PC-9 (cell line): ENCODE results near the gene MOV10L1. TPM values are rescaled to one million over a fixed set of nuclear protein-coding genes. Genes with fewer than 3 reads are reported as not detected.
A peak's percentile ranks its signal among the peaks of the same experiment; 100 is the strongest.

Experiments used
- BruUV-seq: library from RNA; stranded (reverse); fragments of 400-500 nt; replicated peaks from 2 replicates; lab custom pipeline; 2021; lab: Mats Ljungman, UMichigan
- CTCF ChIA-PET: fragments of 300-600 bp; sonication (Branson Sonifier 250); formaldehyde crosslinking; loops from one replicate; lab custom pipeline; 2022; ENCODE audit warnings: antibody characterized with exemption; lab: Charles Lee
- POLR2A ChIA-PET: fragments of 300-600 bp; sonication (Branson Sonifier 250); formaldehyde crosslinking; loops from one replicate; lab custom pipeline; 2022; ENCODE audit warnings: antibody characterized with exemption; ENCODE audit not compliant: unreplicated experiment; lab: Charles Lee
- DNase-seq, 2 experiments: peaks; one replicate each; pipeline versions ENCODE4 v3.0.0 to v3.0.0-alpha.2; 2015 to 2022; ENCODE audit warnings: mixed read lengths in 1 of 2
- H2AFZ ChIP-seq: fragments of 200-600 bp; sonication (generic); 2 replicates; pipeline ENCODE4 v1.8.1; 2017; ENCODE audit warnings: antibody characterized with exemption
- H3F3A ChIP-seq: fragments of 200-600 bp; sonication (generic); 2 replicates; pipeline ENCODE4 v1.8.1; 2017; ENCODE audit warnings: antibody characterized with exemption, mild to moderate bottlenecking, low read depth; ENCODE audit not compliant: insufficient read depth
- H3K27ac ChIP-seq: fragments of 200-600 bp; sonication (generic); 2 replicates; pipeline ENCODE4 v1.6.1; 2016; ENCODE audit warnings: mixed run types
- H3K27me3 ChIP-seq: fragments of 200-600 bp; sonication (generic); 2 replicates; pipeline ENCODE4 v1.6.1; 2016; ENCODE audit warnings: low read depth, mixed run types; ENCODE audit not compliant: insufficient read depth
- H3K36me3 ChIP-seq: fragments of 200-600 bp; sonication (generic); 2 replicates; pipeline ENCODE4 v1.6.1; 2016; ENCODE audit warnings: low read depth, mixed run types
- H3K4me1 ChIP-seq: fragments of 200-600 bp; sonication (generic); replicated peaks from 2 replicates; pipeline ENCODE4 v1.6.1; 2016; ENCODE audit warnings: mixed run types; ENCODE audit not compliant: insufficient read depth
- H3K4me2 ChIP-seq: fragments of 200-600 bp; sonication (generic); 2 replicates; pipeline ENCODE4 v1.6.1; 2017; ENCODE audit warnings: mixed run types
- H3K4me3 ChIP-seq: fragments of 200-600 bp; sonication (generic); 2 replicates; pipeline ENCODE4 v1.6.1; 2016; ENCODE audit warnings: mixed run types
- H3K79me2 ChIP-seq: fragments of 200-600 bp; sonication (generic); 2 replicates; pipeline ENCODE4 v1.6.1; 2017; ENCODE audit warnings: low read depth, mixed run types
- H3K9me2 ChIP-seq: fragments of 200-600 bp; sonication (generic); 2 replicates; pipeline ENCODE4 v1.8.1; 2017; ENCODE audit warnings: mild to moderate bottlenecking; ENCODE audit not compliant: insufficient read depth
- H3K9me3 ChIP-seq: fragments of 200-600 bp; sonication (generic); 2 replicates; pipeline ENCODE4 v1.8.1; 2016; ENCODE audit warnings: low read depth; ENCODE audit not compliant: insufficient read depth
- H4K20me1 ChIP-seq: fragments of 200-600 bp; sonication (generic); 2 replicates; pipeline ENCODE4 v1.8.1; 2017; ENCODE audit not compliant: insufficient read depth
- CTCF ChIP-seq: fragments of 200-600 bp; sonication (generic); conservative IDR thresholded peaks from 2 replicates; pipeline ENCODE4 v1.6.1; 2017; ENCODE audit warnings: mixed run types, antibody characterized with exemption, mild to moderate bottlenecking, moderate library complexity
- EZH2 ChIP-seq: fragments of 200-600 bp; sonication (generic); IDR thresholded peaks from 2 replicates; pipeline ENCODE4 v1.8.0; 2017; ENCODE audit warnings: antibody characterized with exemption, low read depth
- intact Hi-C: fragments of 100-400 bp; cut with micrococcal nuclease; formaldehyde crosslinking; loops from one replicate; pipeline ENCODE4 v1.10.0; 2022; ENCODE audit not compliant: unreplicated experiment
- total RNA-seq: library from RNA; stranded (reverse); gene quantifications from 2 replicates; pipeline ENCODE4 v1.2.3, GENCODE V29; 2021

Gene MOV10L1
- total RNA-seq, 1 experiment from 2014 or later = not detected

GRCh38 chr22:50098052-50098451, 8.2 kb downstream of the MOV10L1 start:
- Histone ChIP-seq H3K36me3 (no peaks in the 10 kb centered on the region), H3F3A (0 out of 2 replicates have a peak, but pooled peaks cover 3% of the 10 kb centered on the region), H4K20me1 (no peaks in the 10 kb centered on the region), H3K4me1 (no peaks in the 10 kb centered on the region), H3K9me3 (no peaks in the 10 kb centered on the region), H3K4me3 (no peak overlapping the region), H3K27me3 (peaks cover 73% of the 10 kb centered on the region), H3K9me2 (no peaks in the 10 kb centered on the region), H3K4me2 (no peak overlapping the region), H3K79me2 (no peaks in the 10 kb centered on the region), H2AFZ (no peak overlapping the region), H3K27ac (no peak overlapping the region)
- intact Hi-C loops = no loop called here
- ChIA-PET CTCF (interaction anchor here (0.5 kb wide), 1 partner anchor 11 kb away, joined by 7 read pairs; no protein-coding TSS in a partner anchor), POLR2A (no interaction called here)
- no TSS peak for BruUV-seq
- no peak for TF ChIP-seq EZH2
- TF ChIP-seq CTCF = no peak
- no peak for DNase-seq

GRCh38 chr22:50101870-50102565, 12.2 kb downstream of the MOV10L1 start:
- Histone ChIP-seq H3K4me1 (no peaks in the 10 kb centered on the region), H3F3A (0 out of 2 replicates have a peak, but pooled peaks cover 3% of the 10 kb centered on the region), H3K9me3 (no peaks in the 10 kb centered on the region), H3K4me2 (no peak overlapping the region), H3K9me2 (no peaks in the 10 kb centered on the region), H3K79me2 (no peaks in the 10 kb centered on the region), H3K27ac (no peak overlapping the region), H2AFZ (no peak overlapping the region), H4K20me1 (no peaks in the 10 kb centered on the region), H3K4me3 (no peak overlapping the region), H3K27me3 (peaks cover 38% of the 10 kb centered on the region; the same call in 1 of the 2 replicates), H3K36me3 (no peaks in the 10 kb centered on the region)
- no TSS peak for BruUV-seq
- POLR2A ChIA-PET = no interaction called here
- TF ChIP-seq EZH2 (no peak), CTCF (no peak)
- DNase-seq = peak in 1 of 2 experiments; percentile 11
- intact Hi-C loops = no loop called here
- CTCF ChIA-PET = no interaction called here

- no peak overlapping the region for H3K4me3 ChIP-seq
- H3F3A ChIP-seq = 0 out of 2 replicates have a peak, but pooled peaks cover 3% of the 10 kb centered on the region
- intact Hi-C loops = no loop called here
- H4K20me1 ChIP-seq = no peaks in the 10 kb centered on the region
- H2AFZ ChIP-seq = no peak overlapping the region
- no peaks in the 10 kb centered on the region for H3K9me2 ChIP-seq
- POLR2A ChIA-PET = no interaction called here
- CTCF ChIA-PET = no interaction called here
- no peaks in the 10 kb centered on the region for H3K9me3 ChIP-seq
- TF ChIP-seq CTCF (no peak), EZH2 (no peak)
- no peaks in the 10 kb centered on the region for H3K4me1 ChIP-seq
- no peaks in the 10 kb centered on the region for H3K36me3 ChIP-seq
- DNase-seq = peak in 1 of 2 experiments; percentile 21
- no TSS peak for BruUV-seq
- H3K27ac ChIP-seq = no peak overlapping the region
- H3K4me2 ChIP-seq = no peak overlapping the region
- no peaks in the 10 kb centered on the region for H3K79me2 ChIP-seq
- H3K27me3 ChIP-seq = peaks cover 36% of the 10 kb centered on the region
Measured at GRCh38 chr22:50102946-50103345, 13.1 kb downstream of the MOV10L1 start.
